HepG2 (cell line): ENCODE data around the gene DCDC2C. TPM values are rescaled to one million over a fixed set of nuclear protein-coding genes. Genes with fewer than 3 reads are reported as not detected.

Source experiments
- ATAC-seq: fragments of 200-7000 bp; cut with Tn5 transposase; 3 replicates; pipeline ENCODE4 v1.9.1; 2020; ENCODE audit warnings: mild to moderate bottlenecking, moderate library complexity
- BruUV-seq: library from RNA; stranded (reverse); fragments of 400-500 nt; replicated peaks from 2 replicates; lab custom pipeline; 2021; lab: Mats Ljungman, UMichigan
- CTCF ChIA-PET: fragments of 300-600 bp; formaldehyde crosslinking; extraction: SDS; loops from one replicate; lab custom pipeline; 2021; ENCODE audit warnings: low total read pairs, inconsistent platforms, low intra/inter-chr PET ratio; lab: Yijun Ruan, JAX
- POLR2A ChIA-PET: fragments of 350-600 bp; sonication (Branson Sonifier 250); formaldehyde crosslinking; loops from one replicate; lab custom pipeline; 2020; ENCODE audit warnings: antibody characterized with exemption, inconsistent platforms; lab: Yijun Ruan, JAX
- DNase-seq: peaks from one replicate; pipeline ENCODE4 v3.0.0-alpha.2; 2015; ENCODE audit warnings: low spot score
- FAIRE-seq: peaks from 3 replicates; lab custom pipeline; 2011; peaks lifted over from hg19 to GRCh38; lab: Jason Lieb, UNC
- H2AFZ ChIP-seq: one replicate; pipeline ENCODE4 v1.6.1; 2011; ENCODE audit warnings: low read length, inconsistent platforms
- H3K27ac ChIP-seq: fragments of 300-600 bp; 3 replicates; pipeline ENCODE4 v1.8.0; 2011; ENCODE audit warnings: mixed run types, mild to moderate bottlenecking, mixed read lengths, low read length, inconsistent platforms; ENCODE audit not compliant: insufficient read depth; ENCODE audit errors: extremely low read length
- H3K27me3 ChIP-seq, 2 experiments: fragments of 200-600 bp in 1 of 2; 2 replicates in 1 of 2; 3 replicates in 1 of 2; pipeline versions ENCODE4 v1.6.0 to v1.8.0; 2011; ENCODE audit warnings: low read length in 2 of 2, mild to moderate bottlenecking in 2 of 2, moderate library complexity in 2 of 2, inconsistent platforms in 1 of 2; ENCODE audit not compliant: insufficient read depth in 2 of 2, control insufficient read depth in 1 of 2
- H3K36me3 ChIP-seq, 2 experiments: fragments of 200-600 bp in 1 of 2; replicated peaks in 1 of 2; 2 replicates in 1 of 2; 3 replicates in 1 of 2; pipeline versions ENCODE4 v1.5.1 to v1.8.0; 2011; ENCODE audit warnings: low read length in 2 of 2, inconsistent platforms in 1 of 2; ENCODE audit not compliant: insufficient read depth in 2 of 2, control insufficient read depth in 1 of 2
- H3K4me1 ChIP-seq: 2 replicates; pipeline ENCODE4 v1.5.1; 2012; ENCODE audit warnings: low read length, inconsistent platforms; ENCODE audit not compliant: insufficient read depth
- H3K4me2 ChIP-seq: 2 replicates; pipeline ENCODE4 v1.6.0; 2011; ENCODE audit warnings: low read depth, low read length, inconsistent platforms
- H3K4me3 ChIP-seq, 3 experiments: fragments of 200-600 bp in 1 of 3; sonication (generic), shearing (Covaris generic) in 1 of 3; replicated peaks in 1 of 3; 2 replicates each; pipeline ENCODE4 v1.5.1; 2011 to 2016; ENCODE audit warnings: low read length in 3 of 3, inconsistent platforms in 2 of 3, low read depth in 2 of 3, mild to moderate bottlenecking in 2 of 3, control low read depth in 1 of 3, mixed read lengths in 1 of 3; ENCODE audit not compliant: insufficient read depth in 1 of 3
- H3K79me2 ChIP-seq: one replicate; pipeline ENCODE4 v1.6.1; 2011; ENCODE audit warnings: low read length, inconsistent platforms; ENCODE audit not compliant: insufficient read depth
- H3K9ac ChIP-seq: 2 replicates; pipeline ENCODE4 v1.6.0; 2011; ENCODE audit warnings: mild to moderate bottlenecking, low read depth, low read length, inconsistent platforms; ENCODE audit not compliant: insufficient read depth
- H3K9me3 ChIP-seq: 2 replicates; pipeline ENCODE4 v1.5.1; 2012; ENCODE audit warnings: mild to moderate bottlenecking, low read length
- H4K20me1 ChIP-seq: 2 replicates; pipeline ENCODE4 v1.6.0; 2011; ENCODE audit warnings: inconsistent platforms, mild to moderate bottlenecking, low read length, moderate library complexity; ENCODE audit not compliant: insufficient read depth
- DNMT1 ChIP-seq: sonication (generic); formaldehyde crosslinking; IDR thresholded peaks from 2 replicates; pipeline ENCODE4 v1.5.1; 2020; ENCODE audit warnings: mild to moderate bottlenecking, missing genetic modification reagents
- FOXK2 ChIP-seq: fragments of 450-650 bp; IDR thresholded peaks from 2 replicates; pipeline ENCODE4 v1.6.1; 2016
- HMGA1 ChIP-seq: sonication (generic); formaldehyde crosslinking; conservative IDR thresholded peaks from 2 replicates; pipeline ENCODE4 v1.4.0; 2020; ENCODE audit warnings: missing genetic modification reagents
- KLF15 ChIP-seq: sonication (generic); formaldehyde crosslinking; IDR thresholded peaks from 2 replicates; pipeline ENCODE4 v1.8.1; 2023; ENCODE audit warnings: borderline replicate concordance, mild to moderate bottlenecking, inconsistent platforms, missing genetic modification reagents, mixed read lengths
- RXRA ChIP-seq: sonication (generic); formaldehyde crosslinking; IDR thresholded peaks from 2 replicates; pipeline ENCODE4 v1.5.1; 2020; ENCODE audit warnings: missing genetic modification reagents
- SNAPC2 ChIP-seq: sonication (generic); formaldehyde crosslinking; IDR thresholded peaks from 2 replicates; pipeline ENCODE4 v1.8.1; 2022; ENCODE audit warnings: mild to moderate bottlenecking, missing genetic modification reagents
- TCF7 ChIP-seq: sonication (generic); IDR thresholded peaks from 2 replicates; pipeline ENCODE4 v1.6.1; 2016; ENCODE audit warnings: antibody characterized with exemption, low read depth
- TERF1 ChIP-seq: sonication (generic); formaldehyde crosslinking; IDR thresholded peaks from 2 replicates; pipeline ENCODE4 v1.8.0; 2022; ENCODE audit warnings: mild to moderate bottlenecking, missing genetic modification reagents, moderate library complexity
- THAP11 ChIP-seq: IDR thresholded peaks from 2 replicates; pipeline ENCODE4 v1.6.1; 2016; ENCODE audit warnings: missing biosample characterization, missing genetic modification reagents
- ZNF224 ChIP-seq: sonication (generic); formaldehyde crosslinking; IDR thresholded peaks from 2 replicates; pipeline ENCODE4 v1.5.0; 2020; ENCODE audit warnings: mild to moderate bottlenecking, missing genetic modification reagents
- ZNF34 ChIP-seq: sonication (generic); formaldehyde crosslinking; IDR thresholded peaks from 2 replicates; pipeline ENCODE4 v1.4.0; 2020; ENCODE audit warnings: mild to moderate bottlenecking, missing genetic modification reagents, borderline replicate concordance
- WGBS: methylation state at CpG from one replicate; pipeline ENCODE4 v1.1.6; 2017; ENCODE audit warnings: low lambda C conversion rate; 5-methylcytosine and 5-hydroxymethylcytosine counted together
- in situ Hi-C: cut with HindIII; loops from 2 replicates; pipeline ENCODE4 v1.10.0; 2017; ENCODE audit warnings: low pct_unique_long_range_greater_than_20kb; ENCODE audit not compliant: extremely low pct_ligation_motif_present
- intact Hi-C: fragments of 100-400 bp; cut with micrococcal nuclease; formaldehyde crosslinking; loops from one replicate; pipeline ENCODE4 v1.10.0; 2022; ENCODE audit not compliant: unreplicated experiment
- polyA plus RNA-seq, 8 experiments: library from polyadenylated mRNA; depleted of rRNA in 3 of 8; stranded (reverse) in 7 of 8; unstranded in 1 of 8; fragments of >200 nt; fragmentation: Illumina TruSeq in 4 of 8; extraction: Trizol in 4 of 8; gene quantifications; 2 replicates each; pipeline versions ENCODE4 v1.2.1 to v1.2.3, GENCODE V29; 2011 to 2016; ENCODE audit warnings: low read depth in 4 of 8, missing spikeins in 1 of 8, mixed read lengths in 1 of 8; ENCODE audit not compliant: insufficient read depth in 1 of 8
- total RNA-seq, 5 experiments: library from RNA; depleted of rRNA; stranded (reverse); fragments of >200 nt; fragmentation: Illumina TruSeq; extraction: Trizol; gene quantifications; 2 replicates each; pipeline ENCODE4 v1.2.3, GENCODE V29; 2016; ENCODE audit warnings: low read depth in 1 of 5
- TF ChIP-seq, protein P1 (sequence below), 2 experiments: sonication (generic) in 1 of 2; formaldehyde crosslinking in 1 of 2; IDR thresholded peaks; 2 replicates each; pipeline versions ENCODE4 v1.6.1 to v1.9.0; 2014 to 2022; ENCODE audit warnings: antibody characterized with exemption in 1 of 2, borderline replicate concordance in 1 of 2, inconsistent platforms in 1 of 2, low read depth in 1 of 2, missing genetic modification reagents in 1 of 2

The DCDC2C gene
- total and polyA plus RNA-seq, 2 of the 13 experiments (the other 11 are each of a cell fraction or from before 2014, with no cell fraction given): not detected

GRCh38 chr2:3656762-3657721 is 46.3 kb upstream of the DCDC2C start:
- Histone ChIP-seq H3K27me3 (peaks cover 0 to 15% of the 10 kb centered on the region in 2 experiments; a peak in 2 of 5 replicates), H3K4me2 (peak overlapping the region; percentile 89), H4K20me1 (no peaks in the 10 kb centered on the region), H3K27ac (peak overlapping the region; percentile 47), H2AFZ (peak overlapping the region; percentile 61), H3K4me3 (peak overlapping the region; percentile 1 to 66 (median 36); a peak in 5 of 6 replicates), H3K9me3 (no peaks in the 10 kb centered on the region), H3K36me3 (no peaks in the 10 kb centered on the region), H3K79me2 (no peaks in the 10 kb centered on the region), H3K9ac (peak overlapping the region; percentile 55), H3K4me1 (peaks cover 70% of the 10 kb centered on the region)
- CTCF ChIA-PET: no interaction called here
- in situ Hi-C loops: no loop called here
- DNase-seq: peak; percentile 92
- no TSS peak for BruUV-seq
- POLR2A ChIA-PET: interaction anchor here (1.0 to 2.4 kb wide), 9 partner anchors 8 to 279 kb away, joined by 3 to 11 read pairs (median 6); partner anchors contain the start of genes EIPR1 and RNASEH1
- peak; percentile 71 for ATAC-seq
- peak; percentile 75 for FAIRE-seq
- intact Hi-C loops: loop anchor here (5.0 to 10.0 kb wide), 2 partner anchors 280 to 352 kb away; partner anchors contain the start of genes EIPR1 and TRAPPC12
- 7% methylated on average over 33 of the region's 36 CpGs for WGBS
- 0 out of 2 replicates have a peak, but pooled peaks have one; percentile 62 for TF ChIP-seq ZNF224 (CRISPR knock-in tag)
- 0 out of 2 replicates have a peak, but pooled peaks have one; percentile 27 for TF ChIP-seq THAP11 (CRISPR knock-in tag)
- no peak for TF ChIP-seq KLF15
- TF ChIP-seq TERF1 (CRISPR knock-in tag): peak; percentile 85; the same call in 1 of the 2 replicates
- no peak for TF ChIP-seq TCF7
- TF ChIP-seq ZNF34: no peak
- peak; percentile 52; the same call in 1 of the 2 replicates for TF ChIP-seq FOXK2
- TF ChIP-seq, protein P1, sequence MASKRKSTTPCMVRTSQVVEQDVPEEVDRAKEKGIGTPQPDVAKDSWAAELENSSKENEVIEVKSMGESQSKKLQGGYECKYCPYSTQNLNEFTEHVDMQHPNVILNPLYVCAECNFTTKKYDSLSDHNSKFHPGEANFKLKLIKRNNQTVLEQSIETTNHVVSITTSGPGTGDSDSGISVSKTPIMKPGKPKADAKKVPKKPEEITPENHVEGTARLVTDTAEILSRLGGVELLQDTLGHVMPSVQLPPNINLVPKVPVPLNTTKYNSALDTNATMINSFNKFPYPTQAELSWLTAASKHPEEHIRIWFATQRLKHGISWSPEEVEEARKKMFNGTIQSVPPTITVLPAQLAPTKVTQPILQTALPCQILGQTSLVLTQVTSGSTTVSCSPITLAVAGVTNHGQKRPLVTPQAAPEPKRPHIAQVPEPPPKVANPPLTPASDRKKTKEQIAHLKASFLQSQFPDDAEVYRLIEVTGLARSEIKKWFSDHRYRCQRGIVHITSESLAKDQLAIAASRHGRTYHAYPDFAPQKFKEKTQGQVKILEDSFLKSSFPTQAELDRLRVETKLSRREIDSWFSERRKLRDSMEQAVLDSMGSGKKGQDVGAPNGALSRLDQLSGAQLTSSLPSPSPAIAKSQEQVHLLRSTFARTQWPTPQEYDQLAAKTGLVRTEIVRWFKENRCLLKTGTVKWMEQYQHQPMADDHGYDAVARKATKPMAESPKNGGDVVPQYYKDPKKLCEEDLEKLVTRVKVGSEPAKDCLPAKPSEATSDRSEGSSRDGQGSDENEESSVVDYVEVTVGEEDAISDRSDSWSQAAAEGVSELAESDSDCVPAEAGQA (IDR thresholded peaks at IDR 0.05; ENCODE audit: low read depth): no peak
- TF ChIP-seq, protein P1 (CRISPR knock-in tag; IDR thresholded peaks at IDR 0.05; ENCODE audit: borderline replicate concordance): no peak
- no peak for TF ChIP-seq HMGA1 (CRISPR knock-in tag)
- TF ChIP-seq SNAPC2 (CRISPR knock-in tag): no peak
- TF ChIP-seq RXRA (CRISPR knock-in tag): peak; percentile 88
- no peak for TF ChIP-seq DNMT1
